ENCODE results near the gene LTO1.

The LTO1 gene, protein sequence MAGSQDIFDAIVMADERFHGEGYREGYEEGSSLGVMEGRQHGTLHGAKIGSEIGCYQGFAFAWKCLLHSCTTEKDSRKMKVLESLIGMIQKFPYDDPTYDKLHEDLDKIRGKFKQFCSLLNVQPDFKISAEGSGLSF

GRCh38 chr11:69674886-69675714 lies at the start of gene LTO1:
LTO1 (minus strand) TSS chr11:69675353; CDS start chr11:69675239, 114 bp downstream.
- TF ChIP-seq Cebpa-rat (IDR thresholded peaks at IDR 0.05): no peak
- Histone ChIP-seq H3K4me2 (peak within 1 kb of the TSS; percentile 94 to 100 (median 97)), H3K27me3 (no peaks in the 10 kb centered on the region), H4K20me1 (peaks cover 15 to 49% (median 47%) of the 10 kb centered on the region in 11 experiments; a peak in 21 of 22 replicates), H3K36me3 (peaks cover 28 to 34% (median 31%) of the 10 kb centered on the region in 11 experiments), H3K4me1 (peaks cover 19 to 44% (median 33%) of the 10 kb centered on the region in 10 experiments), H3K9me3 (replicated peaks in 1 of 11) (no peaks in the 10 kb centered on the region), H3K9ac (peak within 1 kb of the TSS; percentile 87 to 96 (median 94)), H3K4me3 (peak within 1 kb of the TSS; percentile 74 to 99 (median 88)), H3K27ac (peak within 1 kb of the TSS; percentile 75 to 96 (median 91))

DNA sequence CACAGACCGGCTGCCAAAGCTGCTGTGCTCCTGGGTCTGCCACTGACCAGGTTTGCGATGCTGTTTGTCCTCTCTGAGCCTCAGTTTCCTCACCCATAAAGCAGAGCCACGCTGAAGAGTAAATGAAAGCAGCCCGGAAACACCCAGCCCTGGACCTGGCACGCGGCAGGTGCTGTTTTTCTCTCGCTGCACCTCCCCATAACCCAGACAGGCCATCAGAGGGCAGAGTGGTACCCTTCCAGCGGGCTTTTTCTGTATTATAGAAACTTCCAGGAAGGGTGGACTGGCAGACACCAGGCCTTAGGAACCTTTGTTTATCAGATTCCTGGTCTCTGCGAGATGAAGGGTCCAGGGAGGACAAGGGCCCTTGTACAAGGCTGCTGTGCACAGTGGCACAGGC lies 46.6 kb upstream of the LTO1 start:
- Histone ChIP-seq H4K20me1 (peaks cover 0 to 36% (median 0%) of the 10 kb centered on the region in 11 experiments; a peak in 8 of 22 replicates), H3K9ac (no peak overlapping the region), H3K4me3 (no peak overlapping the region), H3K36me3 (no peaks in the 10 kb centered on the region), H3K27me3 (peaks cover 30 to 73% (median 61%) of the 10 kb centered on the region in 11 experiments), H3K4me2 (peak overlapping the region in 7 of 11 experiments; percentile 23 to 76 (median 67); a peak in 11 of 22 replicates), H3K9me3 (replicated peaks in 1 of 11) (no peaks in the 10 kb centered on the region), H3K27ac (no peak overlapping the region), H3K4me1 (peaks cover 11 to 51% (median 39%) of the 10 kb centered on the region in 10 experiments; a peak in 19 of 20 replicates)
- TF ChIP-seq Cebpa-rat (IDR thresholded peaks at IDR 0.05): no peak

DNA sequence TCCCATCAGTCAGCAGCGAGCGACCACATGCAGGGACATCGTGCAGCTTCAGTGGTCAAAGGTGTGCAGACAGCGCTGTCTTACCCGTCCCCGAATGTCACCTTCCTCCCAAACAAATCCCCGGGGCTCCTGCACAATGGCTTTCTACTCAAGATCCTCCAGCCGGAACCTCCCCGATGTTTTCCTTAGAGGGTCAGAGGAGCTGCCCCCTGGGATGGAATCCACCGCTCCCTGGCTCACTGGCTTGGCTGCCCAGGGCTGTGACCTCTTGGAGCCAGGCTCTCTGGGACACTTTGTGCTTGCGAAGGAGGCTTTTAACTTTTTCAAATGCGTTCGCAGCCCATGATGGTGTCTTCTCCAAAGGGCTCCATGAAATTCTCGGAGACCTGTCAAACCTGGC lies 46.0 kb upstream of the LTO1 start:
- Histone ChIP-seq H3K27ac (no peak overlapping the region), H3K9me3 (replicated peaks in 1 of 11) (no peaks in the 10 kb centered on the region), H3K27me3 (peaks cover 30 to 71% (median 55%) of the 10 kb centered on the region in 11 experiments), H3K4me2 (peak overlapping the region in 8 of 11 experiments; percentile 23 to 76 (median 62); a peak in 15 of 22 replicates), H3K4me3 (no peak overlapping the region), H4K20me1 (peaks cover 0 to 30% (median 0%) of the 10 kb centered on the region in 11 experiments; a peak in 6 of 22 replicates), H3K9ac (no peak overlapping the region), H3K4me1 (peaks cover 12 to 57% (median 44%) of the 10 kb centered on the region in 10 experiments; a peak in 19 of 20 replicates), H3K36me3 (no peaks in the 10 kb centered on the region)
- no peak for TF ChIP-seq Cebpa-rat (IDR thresholded peaks at IDR 0.05)

GRCh38 chr11:69718912-69719311 lies 43.8 kb upstream of the LTO1 start:
- TF ChIP-seq Cebpa-rat (IDR thresholded peaks at IDR 0.05): no peak
- Histone ChIP-seq H3K4me2 (peak overlapping the region in 10 of 11 experiments; percentile 55 to 94 (median 78); a peak in 19 of 22 replicates), H3K36me3 (no peaks in the 10 kb centered on the region), H3K27me3 (peaks cover 30 to 77% (median 55%) of the 10 kb centered on the region in 11 experiments), H3K4me1 (peaks cover 21 to 72% (median 59%) of the 10 kb centered on the region in 10 experiments), H3K27ac (peak overlapping the region in 3 of 11 experiments; percentile 20 to 54 (median 50); a peak in 3 of 22 replicates), H3K9me3 (replicated peaks in 1 of 11) (no peaks in the 10 kb centered on the region), H3K4me3 (0 out of 20 replicates have a peak overlapping the region, but pooled peaks of 1 of the 10 experiments have one; percentile 14), H4K20me1 (peaks cover 0 to 36% (median 5%) of the 10 kb centered on the region in 11 experiments; a peak in 10 of 22 replicates), H3K9ac (no peak overlapping the region; a peak in 1 of 22 replicates)

DNA sequence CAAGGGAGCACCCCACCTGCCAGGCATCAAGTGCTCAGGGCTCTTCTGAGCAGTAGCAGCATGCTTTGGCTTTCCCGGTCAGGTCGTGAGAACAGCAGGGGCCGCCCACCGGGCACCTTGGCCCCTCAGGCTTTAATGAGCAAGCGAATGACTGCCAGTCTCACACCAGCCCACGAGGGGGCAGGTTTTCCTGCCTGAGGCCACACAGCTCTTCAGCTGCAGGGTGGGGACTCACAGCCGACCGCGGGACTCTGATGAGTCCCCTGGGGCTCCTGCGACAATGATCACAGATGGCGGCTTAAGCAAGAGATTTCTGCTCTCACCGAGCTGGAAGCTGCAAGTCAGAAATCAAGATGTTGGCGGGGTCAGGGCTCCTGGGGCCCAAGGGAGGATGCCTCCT lies 43.0 kb upstream of the LTO1 start:
- Histone ChIP-seq H3K9ac (peak overlapping the region in 2 of 11 experiments; percentile 9 to 12; a peak in 2 of 22 replicates), H3K27ac (peak overlapping the region in 3 of 11 experiments; percentile 4 to 43 (median 38); a peak in 4 of 22 replicates), H3K4me3 (no peak overlapping the region; a peak in 1 of 20 replicates), H3K4me2 (peak overlapping the region; percentile 47 to 94 (median 77)), H4K20me1 (peaks cover 0 to 36% (median 5%) of the 10 kb centered on the region in 11 experiments; a peak in 10 of 22 replicates), H3K4me1 (peaks cover 23 to 72% (median 60%) of the 10 kb centered on the region in 10 experiments), H3K36me3 (no peaks in the 10 kb centered on the region), H3K9me3 (replicated peaks in 1 of 11) (no peaks in the 10 kb centered on the region), H3K27me3 (peaks cover 30 to 77% (median 55%) of the 10 kb centered on the region in 11 experiments)
- TF ChIP-seq Cebpa-rat (IDR thresholded peaks at IDR 0.05): peak in 8 of 11 experiments; percentile 11 to 93 (median 49); a peak in 9 of 22 replicates

- H3K27me3 ChIP-seq: peaks cover 34 to 71% (median 59%) of the 10 kb centered on the region in 11 experiments
- H3K4me3 ChIP-seq: no peak overlapping the region
- H3K4me1 ChIP-seq: peaks cover 34 to 83% (median 69%) of the 10 kb centered on the region in 10 experiments
- peak overlapping the region in 2 of 11 experiments; percentile 9 to 12; a peak in 1 of 22 replicates for H3K9ac ChIP-seq
- no peaks in the 10 kb centered on the region for H3K9me3 ChIP-seq (replicated peaks in 1 of 11)
- peaks cover 0 to 40% (median 5%) of the 10 kb centered on the region in 11 experiments; a peak in 11 of 22 replicates for H4K20me1 ChIP-seq
- H3K36me3 ChIP-seq: no peaks in the 10 kb centered on the region
- TF ChIP-seq Cebpa-rat (IDR thresholded peaks at IDR 0.05): no peak
- H3K4me2 ChIP-seq: peak overlapping the region in 10 of 11 experiments; percentile 47 to 94 (median 78); a peak in 19 of 22 replicates
- H3K27ac ChIP-seq: peak overlapping the region in 2 of 11 experiments; percentile 38 to 43; a peak in 3 of 22 replicates
Measured at GRCh38 chr11:69716891-69717747, 42.0 kb upstream of the LTO1 start.

DNA sequence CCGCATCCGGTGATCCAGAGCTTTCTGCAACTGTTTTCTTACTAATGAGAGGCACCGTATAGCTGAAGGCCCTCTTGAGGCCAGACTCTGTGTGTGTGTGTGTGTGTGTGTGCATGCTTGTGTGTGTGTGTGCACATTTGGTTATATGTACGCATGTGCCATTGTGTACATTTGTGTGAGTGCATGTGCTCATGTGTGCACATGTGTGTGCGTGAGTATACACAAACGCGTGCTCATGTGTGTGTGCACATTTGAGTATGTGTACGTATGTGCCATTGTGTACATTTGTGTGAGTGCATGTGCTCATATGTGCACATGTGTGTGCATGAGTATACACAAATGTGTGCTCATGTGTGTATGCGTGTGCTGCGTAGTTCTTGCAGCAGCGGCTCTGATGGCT lies 40.9 kb upstream of the LTO1 start:
- Histone ChIP-seq H3K9ac (peak overlapping the region in 4 of 11 experiments; percentile 28 to 62 (median 40); a peak in 4 of 22 replicates), H3K9me3 (replicated peaks in 1 of 11) (no peaks in the 10 kb centered on the region), H3K27me3 (peaks cover 24 to 61% (median 56%) of the 10 kb centered on the region in 11 experiments), H4K20me1 (peaks cover 0 to 40% (median 5%) of the 10 kb centered on the region in 11 experiments; a peak in 10 of 22 replicates), H3K36me3 (no peaks in the 10 kb centered on the region), H3K4me2 (peak overlapping the region in 9 of 11 experiments; percentile 59 to 98 (median 94); a peak in 18 of 22 replicates), H3K27ac (peak overlapping the region in 3 of 11 experiments; percentile 53 to 68 (median 60); a peak in 3 of 22 replicates), H3K4me3 (peak overlapping the region in 1 of 10 experiments; percentile 18; a peak in 1 of 20 replicates), H3K4me1 (peaks cover 37 to 82% (median 69%) of the 10 kb centered on the region in 10 experiments)
- TF ChIP-seq Cebpa-rat (IDR thresholded peaks at IDR 0.05): no peak

Data from BLaER1 treated with 17β-estradiol and CSF1 and Interleukin-3, amounts not matched to agents 10 nM and 100 nM (cell line).